B cell (primary cell): Measurements from ENCODE around the gene NANOS1. TPM values are rescaled to one million over a fixed set of nuclear protein-coding genes. Genes with fewer than 3 reads are reported as not detected.

ENCODE experiments used
- ATAC-seq: fragments of 200-7000 bp; cut with Tn5 transposase; one replicate; pipeline ENCODE4 v1.10.0; 2021; ENCODE audit warnings: low read depth, mild to moderate bottlenecking, moderate number of reproducible peaks, moderate library complexity
- CTCF ChIA-PET: fragments of 350-600 bp; sonication (Branson Sonifier 250); formaldehyde crosslinking; loops from one replicate; lab custom pipeline; 2021; ENCODE audit warnings: antibody characterized with exemption, inconsistent platforms; lab: Charles Lee
- POLR2A ChIA-PET: fragments of 350-600 bp; sonication (Branson Sonifier 250); formaldehyde crosslinking; loops from one replicate; lab custom pipeline; 2021; ENCODE audit warnings: antibody characterized with exemption; lab: Charles Lee
- DNase-seq: peaks from one replicate; pipeline ENCODE4 v3.0.0; 2013
- H2AFZ ChIP-seq: 2 replicates; pipeline ENCODE4 v1.6.1; 2012; ENCODE audit warnings: mild to moderate bottlenecking, low read depth, low read length; ENCODE audit not compliant: insufficient read depth, poor library complexity, severe bottlenecking
- H3K27ac ChIP-seq, 2 donors: 1 replicate in 1 of 2; 2 replicates in 1 of 2; pipeline ENCODE4 v1.5.1; 2012 to 2013; ENCODE audit warnings: low read length in 2 of 2, mild to moderate bottlenecking in 2 of 2, moderate library complexity in 1 of 2
- H3K27me3 ChIP-seq, 4 experiments: fragments of 200-600 bp in 1 of 4; sonication (generic) in 1 of 4; replicated peaks in 1 of 4; 1 replicate in 2 of 4; 2 replicates in 2 of 4; pipeline versions ENCODE4 v1.6.1 to v1.7.0; 2013 to 2016; ENCODE audit warnings: low read length in 3 of 4, mild to moderate bottlenecking in 2 of 4, mixed read lengths in 1 of 4, moderate library complexity in 1 of 4; ENCODE audit not compliant: insufficient read depth in 4 of 4, control insufficient read depth in 3 of 4; ENCODE audit errors: control extremely low read depth in 1 of 4
- H3K36me3 ChIP-seq, 2 experiments: replicated peaks in 1 of 2; 1 replicate in 1 of 2; 2 replicates in 1 of 2; pipeline versions ENCODE4 v1.6.1 to v1.7.1; 2013; ENCODE audit warnings: low read length in 1 of 2; ENCODE audit not compliant: insufficient read depth in 2 of 2, control insufficient read depth in 1 of 2; ENCODE audit errors: control extremely low read depth in 1 of 2, extremely low read depth in 1 of 2
- H3K4me1 ChIP-seq, 2 donors: fragments of 200-600 bp in 1 of 2; sonication (generic) in 1 of 2; 1 replicate in 1 of 2; 2 replicates in 1 of 2; pipeline versions ENCODE4 v1.5.1 to v1.6.1; 2013 to 2017; ENCODE audit warnings: low read length in 2 of 2; ENCODE audit not compliant: control insufficient read depth in 2 of 2, insufficient read depth in 2 of 2
- H3K4me2 ChIP-seq: replicated peaks from 2 replicates; pipeline ENCODE3; 2012; ENCODE audit warnings: mild to moderate bottlenecking, low read depth, low read length; ENCODE audit not compliant: poor library complexity, severe bottlenecking
- H3K4me3 ChIP-seq, 5 experiments: fragments of 200-600 bp in 1 of 5; sonication (generic) in 1 of 5; 1 replicate in 3 of 5; 2 replicates in 2 of 5; pipeline versions ENCODE4 v1.5.1 to v1.7.0; 2011 to 2016; ENCODE audit warnings: low read length in 4 of 5, mild to moderate bottlenecking in 4 of 5, low read depth in 2 of 5, control low read depth in 1 of 5, moderate library complexity in 1 of 5; ENCODE audit not compliant: insufficient read depth in 1 of 5; ENCODE audit errors: control extremely low read depth in 1 of 5, extremely low read depth in 1 of 5
- H3K79me2 ChIP-seq: fragments of 200-600 bp; sonication (generic); one replicate; pipeline ENCODE4 v1.6.0; 2016; ENCODE audit warnings: low read length; ENCODE audit not compliant: control insufficient read depth, insufficient read depth
- H3K9ac ChIP-seq: fragments of 200-600 bp; sonication (generic); 2 replicates; pipeline ENCODE4 v1.6.1; 2017; ENCODE audit warnings: mild to moderate bottlenecking, low read length, moderate library complexity
- H3K9me3 ChIP-seq, 3 donors: one replicate each; pipeline versions ENCODE4 v1.6.1 to v1.7.1; 2013; ENCODE audit warnings: low read length in 2 of 3; ENCODE audit not compliant: control insufficient read depth in 2 of 3, insufficient read depth in 1 of 3; ENCODE audit errors: control extremely low read depth in 1 of 3
- H4K20me1 ChIP-seq: 2 replicates; pipeline ENCODE4 v1.6.0; 2012; ENCODE audit warnings: mild to moderate bottlenecking, low read length; ENCODE audit not compliant: insufficient read depth, control insufficient read depth, poor library complexity, severe bottlenecking
- H3K27ac Mint-ChIP-seq: one replicate; pipeline ENCODE4 v1.8.0; 2021; ENCODE audit warnings: mixed read lengths
- H3K27me3 Mint-ChIP-seq: one replicate; pipeline ENCODE4 v1.8.0; 2021; ENCODE audit warnings: mixed read lengths
- H3K4me1 Mint-ChIP-seq: one replicate; pipeline ENCODE4 v1.8.0; 2021; ENCODE audit warnings: mixed read lengths
- H3K4me3 Mint-ChIP-seq: one replicate; pipeline ENCODE4 v1.8.0; 2021; ENCODE audit warnings: mixed read lengths
- H3K9me3 Mint-ChIP-seq: one replicate; pipeline ENCODE4 v1.8.0; 2022; ENCODE audit warnings: mixed read lengths; ENCODE audit not compliant: insufficient read depth
- CTCF ChIP-seq: fragments of 200-600 bp; IDR thresholded peaks from one replicate; pipeline ENCODE4 v1.8.0; 2022; ENCODE audit warnings: antibody characterized with exemption, mild to moderate bottlenecking
- EZH2 ChIP-seq: IDR thresholded peaks from 2 replicates; pipeline ENCODE4 v1.6.1; 2012; ENCODE audit warnings: borderline replicate concordance, low read depth, mild to moderate bottlenecking, moderate library complexity, low read length; ENCODE audit not compliant: insufficient read depth, poor library complexity, severe bottlenecking
- WGBS: methylation state at CpG from one replicate; pipeline ENCODE4 v1.1.5; 2013; ENCODE audit warnings: missing lambda C conversion rate; ENCODE audit not compliant: insufficient coverage; 5-methylcytosine and 5-hydroxymethylcytosine counted together
- intact Hi-C: fragments of 100-400 bp; cut with micrococcal nuclease; formaldehyde crosslinking; loops from one replicate; pipeline ENCODE4 v1.10.0; 2022
- polyA plus RNA-seq: library from polyadenylated mRNA; depleted of rRNA; stranded (reverse); fragments of >200 nt; gene quantifications from 2 replicates; pipeline ENCODE4 v1.2.3, GENCODE V29; 2012
- total RNA-seq, 2 donors: library from RNA; stranded (reverse); fragments of 120-200 nt in 1 of 2; gene quantifications; 1 replicate in 1 of 2; 2 replicates in 1 of 2; pipeline versions ENCODE4 v1.2.3 to v1.2.4, GENCODE V29; 2013 to 2022

Gene NANOS1
- total and polyA plus RNA-seq, 2 donors (not counting 1 experiment from before 2014, with no cell fraction given) = 0.16 to 0.69 TPM

GRCh38 chr10:118983263-118983662 lies 46.3 kb upstream of the NANOS1 start:
- ChIA-PET CTCF (no interaction called here), POLR2A (no interaction called here)
- TF ChIP-seq EZH2 = no peak
- no peak for TF ChIP-seq CTCF
- H3K4me1 ChIP-seq = no peaks in the 10 kb centered on the region
- WGBS = no CpG with 5 or more reads among the region's 1 CpG
- intact Hi-C loops = no loop called here
- no peak for DNase-seq
- Mint-ChIP-seq H3K4me1 (peaks cover 4% of the 10 kb centered on the region), H3K27me3 (peaks cover 11% of the 10 kb centered on the region), H3K9me3 (peaks cover 8% of the 10 kb centered on the region), H3K4me3 (no peak overlapping the region), H3K27ac (no peak overlapping the region)
- no peak overlapping the region for H2AFZ ChIP-seq
- no peaks in the 10 kb centered on the region for H3K79me2 ChIP-seq
- H3K36me3 ChIP-seq = no peaks in the 10 kb centered on the region
- H3K27ac ChIP-seq = no peak overlapping the region
- H3K4me3 ChIP-seq = no peak overlapping the region
- no peaks in the 10 kb centered on the region for H4K20me1 ChIP-seq
- no peak overlapping the region for H3K4me2 ChIP-seq
- no peaks in the 10 kb centered on the region for H3K27me3 ChIP-seq
- no peak overlapping the region for H3K9ac ChIP-seq
- H3K9me3 ChIP-seq = peaks cover 1 to 28% (median 5%) of the 10 kb centered on the region in 3 donors
- ATAC-seq = no peak

- Mint-ChIP-seq H3K4me1 (peaks cover 4% of the 10 kb centered on the region), H3K27me3 (peaks cover 11% of the 10 kb centered on the region), H3K9me3 (peaks cover 8% of the 10 kb centered on the region), H3K27ac (no peak overlapping the region), H3K4me3 (no peak overlapping the region)
- Histone ChIP-seq H4K20me1 (no peaks in the 10 kb centered on the region), H3K36me3 (no peaks in the 10 kb centered on the region), H3K9ac (no peak overlapping the region), H2AFZ (no peak overlapping the region), H3K27me3 (no peaks in the 10 kb centered on the region), H3K4me3 (no peak overlapping the region), H3K27ac (no peak overlapping the region), H3K9me3 (peaks cover 1 to 32% (median 5%) of the 10 kb centered on the region in 3 donors), H3K4me1 (no peaks in the 10 kb centered on the region), H3K79me2 (no peaks in the 10 kb centered on the region), H3K4me2 (no peak overlapping the region)
- ChIA-PET POLR2A (no interaction called here), CTCF (no interaction called here)
- WGBS = no CpG with 5 or more reads among the region's 2 CpGs
- ATAC-seq = no peak
- no peak for TF ChIP-seq EZH2
- no peak for TF ChIP-seq CTCF
- intact Hi-C loops = no loop called here
- DNase-seq = no peak
These were observed 43.9 kb upstream of the NANOS1 start for GRCh38 chr10:118985576-118985975.
